ENCODE measurements around the gene SWAP70.
A peak's percentile ranks its signal among the peaks of the same experiment; 100 is the strongest.

The SWAP70 gene

GRCh38 chr11:9784602-9785315 lies 120.9 kb downstream of the SWAP70 start:
- TF ChIP-seq POLR2A (IDR thresholded peaks at IDR 0.05; ENCODE audit: low read length) (peak; percentile 39), GATA1 (IDR thresholded peaks at IDR 0.05; ENCODE audit: low read depth, low read length) (peak; percentile 29)
- peak; percentile 84 to 90 for DNase-seq

- DNase-seq, result no peak
- TF ChIP-seq POLR2A (IDR thresholded peaks at IDR 0.05; ENCODE audit: low read length), result no peak
- TF ChIP-seq GATA1 (IDR thresholded peaks at IDR 0.05; ENCODE audit: low read depth, low read length), result no peak
Measured at GRCh38 chr11:9787260-9787659, 123.4 kb downstream of the SWAP70 start.

DNA sequence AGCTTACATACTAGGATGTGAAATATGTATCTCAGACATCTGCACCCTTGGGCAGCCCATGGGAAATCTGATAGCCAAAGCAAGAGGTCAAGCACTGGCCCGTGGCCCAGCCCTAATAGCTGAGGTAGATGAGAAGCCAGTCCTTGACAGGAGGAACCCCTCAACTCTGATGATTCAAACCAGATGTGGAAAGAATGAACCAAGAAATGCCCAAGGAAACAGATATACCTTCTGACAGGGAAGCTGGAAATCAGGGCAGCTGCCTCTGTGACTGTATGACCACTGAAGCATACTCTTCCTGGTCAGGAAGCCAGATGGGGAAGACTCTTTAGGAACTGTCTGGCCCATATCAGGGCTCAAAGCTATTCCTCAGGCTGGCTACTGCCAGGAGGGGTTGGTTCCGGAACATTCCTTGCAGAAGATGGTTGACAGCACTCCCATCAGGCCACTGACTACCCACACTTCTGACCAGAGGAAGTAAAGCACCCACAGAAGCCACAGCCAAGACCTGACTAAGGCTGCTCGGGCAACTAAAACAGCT lies 124.2 kb downstream of the SWAP70 start:
- DNase-seq, result no peak
- no peak for TF ChIP-seq POLR2A (IDR thresholded peaks at IDR 0.05; ENCODE audit: low read length)
- TF ChIP-seq GATA1 (IDR thresholded peaks at IDR 0.05; ENCODE audit: low read depth, low read length), result no peak

DNA sequence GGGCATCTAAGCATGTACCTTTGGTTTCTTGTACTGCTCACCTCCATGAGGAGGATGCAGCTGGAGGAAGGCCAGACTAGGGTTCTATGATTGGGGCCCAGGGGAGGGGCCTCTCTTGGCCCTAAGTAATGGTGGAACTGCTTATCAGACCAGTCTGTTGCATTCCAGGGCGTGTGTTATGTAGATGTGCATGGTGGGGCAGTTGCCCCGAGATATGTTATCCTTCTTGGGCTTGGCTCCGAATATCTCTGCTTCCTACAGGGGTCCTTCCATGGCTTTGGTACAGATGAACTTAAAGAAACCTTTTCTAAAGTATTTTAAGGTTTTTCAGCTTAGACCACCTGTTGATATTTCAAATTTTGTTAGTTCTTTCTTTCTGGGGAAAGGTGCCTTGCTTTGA lies 126.0 kb downstream of the SWAP70 start:
- DNase-seq, result peak; percentile 92 to 97

DNA sequence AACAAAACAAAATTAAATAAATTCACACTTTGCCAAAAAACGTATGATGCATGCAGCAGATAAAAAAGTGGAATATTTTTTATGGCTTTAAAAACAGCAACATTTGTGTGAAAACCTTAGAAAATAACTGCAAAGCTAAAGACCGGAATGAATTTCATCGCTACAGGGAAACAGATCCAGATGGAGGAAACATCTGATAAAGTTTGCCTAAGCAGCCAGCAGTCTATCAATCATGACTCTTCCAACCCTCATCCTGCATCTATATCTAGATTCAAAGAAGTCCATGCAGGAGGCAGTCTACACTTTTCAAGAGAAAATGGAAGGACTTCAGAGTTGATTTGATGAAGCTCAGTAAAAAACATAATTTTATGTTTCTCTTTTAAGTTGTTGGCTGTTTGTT lies 126.8 kb downstream of the SWAP70 start:
- DNase-seq, result peak; percentile 42 to 54
- TF ChIP-seq POLR2A (IDR thresholded peaks at IDR 0.05; ENCODE audit: low read length) (no peak), GATA1 (IDR thresholded peaks at IDR 0.05; ENCODE audit: low read depth, low read length) (no peak)

More for the DNA sequence above, 126.0 kb downstream of the SWAP70 start:
- no peak for TF ChIP-seq POLR2A (IDR thresholded peaks at IDR 0.05; ENCODE audit: low read length)
- TF ChIP-seq GATA1 (IDR thresholded peaks at IDR 0.05; ENCODE audit: low read depth, low read length), result peak; percentile 77

DNA sequence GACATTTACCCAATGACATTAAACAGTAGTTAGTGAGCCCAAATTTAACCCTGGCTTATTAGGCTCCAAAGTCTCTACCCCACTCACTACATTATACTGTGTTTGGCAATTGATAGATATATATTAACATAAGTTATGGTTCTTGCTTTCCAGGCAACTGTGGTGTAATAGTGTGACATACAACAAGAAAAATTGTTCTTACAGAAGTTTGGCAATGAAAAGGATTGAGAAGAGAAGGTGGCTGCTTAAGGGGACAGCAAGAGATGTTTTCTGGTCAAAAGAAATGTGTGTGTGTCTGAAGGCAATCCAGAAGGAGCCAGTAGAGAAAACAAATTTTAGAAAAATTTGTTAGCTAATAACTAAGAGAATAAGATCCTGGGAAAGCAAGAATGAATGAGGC lies 132.4 kb downstream of the SWAP70 start:
- TF ChIP-seq GATA1 (IDR thresholded peaks at IDR 0.05; ENCODE audit: low read depth, low read length), result no peak
- DNase-seq, result no peak

- no peak for DNase-seq
- TF ChIP-seq POLR2A (IDR thresholded peaks at IDR 0.05; ENCODE audit: low read length) (no peak), GATA1 (IDR thresholded peaks at IDR 0.05; ENCODE audit: low read depth, low read length) (no peak)
Measured at GRCh38 chr11:9796854-9797253, 133.0 kb downstream of the SWAP70 start.

DNA sequence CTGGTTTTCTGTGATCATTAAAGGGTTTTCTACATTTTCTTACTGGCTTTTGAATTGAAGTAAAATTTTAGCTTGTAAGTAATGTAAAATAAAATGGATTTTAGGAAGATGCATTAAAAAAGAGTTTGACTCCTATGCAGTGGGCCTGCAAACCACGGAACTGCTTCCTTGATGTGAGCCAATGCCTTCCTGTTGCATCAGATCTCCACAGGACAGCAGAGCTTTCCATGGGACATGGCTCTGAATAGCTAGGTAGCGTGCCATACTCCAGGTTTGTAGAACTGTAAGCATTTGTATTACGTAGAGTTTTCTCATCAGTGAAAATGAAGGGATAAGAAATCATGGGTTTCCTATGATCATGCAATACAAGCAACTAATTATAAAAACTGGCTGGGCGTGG lies 133.4 kb downstream of the SWAP70 start:
- TF ChIP-seq POLR2A (IDR thresholded peaks at IDR 0.05; ENCODE audit: low read length), result no peak
- no peak for TF ChIP-seq GATA1 (IDR thresholded peaks at IDR 0.05; ENCODE audit: low read depth, low read length)
- DNase-seq, result no peak

GRCh38 chr11:9799886-9800285 lies 136.0 kb downstream of the SWAP70 start:
- TF ChIP-seq POLR2A (IDR thresholded peaks at IDR 0.05; ENCODE audit: low read length) (no peak), GATA1 (IDR thresholded peaks at IDR 0.05; ENCODE audit: low read depth, low read length) (no peak)
- no peak for DNase-seq

- DNase-seq, result peak in 1 of 2 experiments; percentile 22
- no peak for TF ChIP-seq GATA1 (IDR thresholded peaks at IDR 0.05; ENCODE audit: low read depth, low read length)
- TF ChIP-seq POLR2A (IDR thresholded peaks at IDR 0.05; ENCODE audit: low read length), result no peak
Measured at GRCh38 chr11:9802291-9802861, 138.5 kb downstream of the SWAP70 start.

Data from erythroblast (primary cell).